GM18858 (cell line): ENCODE measurements around the gene SCD5.

Experiments used
- ATAC-seq: cut with Tn5 transposase; IDR thresholded peaks from one replicate; pipeline ENCODE4 v1.9.1; 2021; ENCODE audit not compliant: unreplicated experiment

The SCD5 gene

GRCh38 chr4:82643994-82644733 lies 154.4 kb downstream of the SCD5 start:
- no peak for ATAC-seq

- ATAC-seq, result no peak
Observed at GRCh38 chr4:82642331-82642730, 156.3 kb downstream of the SCD5 start.

GRCh38 chr4:82640540-82640939 lies 158.1 kb downstream of the SCD5 start:
- no peak for ATAC-seq

DNA sequence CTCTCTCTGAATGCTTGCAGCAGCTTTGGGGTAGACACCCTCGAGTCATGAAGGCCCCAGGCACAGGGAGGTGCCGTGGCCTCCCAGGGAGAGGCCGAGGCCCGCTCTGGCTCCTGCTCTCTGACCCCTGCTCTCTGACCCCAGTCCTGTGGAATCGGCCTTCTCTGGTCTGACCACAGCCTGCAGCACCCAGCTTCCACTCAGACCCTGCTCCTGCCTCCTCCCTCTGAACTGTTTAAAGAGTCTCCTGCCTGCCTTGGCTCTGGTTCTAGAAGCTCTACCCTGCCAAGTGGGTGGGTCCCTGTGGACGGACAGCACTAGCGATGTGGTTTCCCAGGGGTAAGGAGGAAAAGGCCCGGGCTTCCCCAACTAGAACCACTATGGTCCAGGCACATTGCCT lies 158.6 kb downstream of the SCD5 start:
- no peak for ATAC-seq

GRCh38 chr4:82638479-82638878 lies 160.1 kb downstream of the SCD5 start:
- ATAC-seq, result no peak

- no peak for ATAC-seq
Observed at GRCh38 chr4:82630079-82630478, 168.5 kb downstream of the SCD5 start.

- no peak for ATAC-seq
Observed at GRCh38 chr4:82629238-82630000, 169.2 kb downstream of the SCD5 start.

GRCh38 chr4:82626251-82626868 lies 172.2 kb downstream of the SCD5 start:
- ATAC-seq, result no peak

DNA sequence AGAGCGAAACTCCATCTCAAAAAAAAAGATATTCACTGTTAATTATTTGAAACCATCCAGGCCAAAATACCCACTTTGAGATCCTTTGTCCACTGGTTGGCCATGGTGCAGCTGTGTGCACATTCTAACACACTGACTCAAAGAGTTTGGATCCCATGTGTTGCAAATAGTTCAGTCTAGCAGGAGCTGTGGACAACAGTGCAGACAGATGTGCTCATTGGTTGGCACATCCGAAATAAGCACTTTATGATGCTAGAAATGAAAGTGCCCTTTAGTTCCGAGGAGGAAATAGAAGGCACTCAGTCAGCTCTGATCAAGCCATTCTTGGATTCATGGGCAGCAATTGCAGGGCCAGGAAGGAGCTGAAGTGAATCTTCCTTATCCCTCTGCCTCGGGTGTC lies 173.8 kb downstream of the SCD5 start:
- no peak for ATAC-seq

- ATAC-seq, result no peak
Observed at GRCh38 chr4:82623121-82623683, 175.4 kb downstream of the SCD5 start.

DNA sequence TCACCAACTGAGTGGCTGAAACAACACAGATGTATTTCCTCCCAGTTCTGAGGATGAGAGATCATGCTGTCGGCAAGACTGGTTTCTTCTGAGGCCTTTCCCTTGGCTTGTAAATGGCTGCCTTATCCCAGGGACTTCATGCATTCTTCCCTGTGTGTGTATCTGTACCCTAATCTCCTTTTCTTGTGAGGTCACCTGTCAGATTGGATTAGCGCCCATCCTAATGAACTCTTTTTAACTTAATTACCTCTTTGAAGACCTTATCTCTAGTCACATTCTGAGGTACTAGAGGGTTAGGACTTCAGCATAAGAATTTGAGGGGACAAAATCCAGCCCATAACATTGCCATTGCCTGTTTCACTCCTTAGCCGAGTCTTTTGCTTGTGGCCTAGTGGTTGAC lies 177.3 kb downstream of the SCD5 start:
- ATAC-seq, result no peak

DNA sequence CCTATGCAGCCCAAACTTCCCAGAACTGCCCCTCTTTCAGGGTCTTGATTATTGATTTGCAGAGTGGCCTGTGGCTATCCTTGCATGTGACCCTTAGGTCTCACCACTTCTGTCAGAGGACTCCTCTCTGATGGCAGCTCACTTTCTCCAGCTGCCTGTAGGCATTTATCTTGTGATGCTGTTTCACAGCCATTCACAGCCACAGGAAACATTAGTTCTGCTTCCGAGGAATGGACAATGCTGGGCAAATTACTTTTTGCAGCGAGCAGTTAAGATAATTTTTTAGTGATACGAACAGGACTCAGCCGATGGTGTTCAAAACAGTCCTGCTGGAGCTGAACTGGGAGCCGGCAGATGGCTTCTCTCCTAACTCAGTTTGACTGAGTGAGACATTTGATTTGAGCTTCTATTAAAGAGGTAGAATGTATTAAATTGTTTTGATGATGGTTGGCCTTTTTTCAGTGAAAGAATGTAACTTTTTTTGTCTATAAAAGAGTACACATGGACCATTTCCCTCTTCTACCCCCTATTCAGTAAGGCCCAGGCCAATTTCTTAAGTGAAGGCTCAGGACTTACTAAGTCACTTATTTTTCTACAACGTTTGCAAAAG lies 178.4 kb downstream of the SCD5 start:
- no peak for ATAC-seq

- ATAC-seq, result no peak
Observed at GRCh38 chr4:82618103-82618720, 180.4 kb downstream of the SCD5 start.

- no peak for ATAC-seq
Observed at GRCh38 chr4:82614838-82615449, 183.7 kb downstream of the SCD5 start.

- no peak for ATAC-seq
Observed at GRCh38 chr4:82613121-82613520, 185.5 kb downstream of the SCD5 start.

DNA sequence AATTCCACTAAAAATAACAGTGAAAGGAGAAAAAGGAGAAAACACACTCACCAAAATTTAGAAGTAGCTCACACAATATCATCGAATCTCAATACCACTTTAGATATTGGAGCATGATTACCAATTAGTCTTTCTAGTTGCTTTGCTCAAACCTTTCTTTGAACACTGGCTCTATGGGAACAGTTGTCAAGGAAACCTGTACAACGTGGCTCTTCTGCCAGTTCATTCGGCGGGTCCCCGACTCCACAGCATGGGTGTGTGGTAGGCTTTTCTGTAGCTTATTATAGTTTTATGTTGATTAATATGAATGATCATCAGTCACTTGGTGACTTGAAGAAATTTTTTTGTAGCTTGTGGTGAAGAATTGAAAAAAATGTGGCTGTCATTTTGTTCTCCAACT lies 186.6 kb downstream of the SCD5 start:
- ATAC-seq, result no peak

DNA sequence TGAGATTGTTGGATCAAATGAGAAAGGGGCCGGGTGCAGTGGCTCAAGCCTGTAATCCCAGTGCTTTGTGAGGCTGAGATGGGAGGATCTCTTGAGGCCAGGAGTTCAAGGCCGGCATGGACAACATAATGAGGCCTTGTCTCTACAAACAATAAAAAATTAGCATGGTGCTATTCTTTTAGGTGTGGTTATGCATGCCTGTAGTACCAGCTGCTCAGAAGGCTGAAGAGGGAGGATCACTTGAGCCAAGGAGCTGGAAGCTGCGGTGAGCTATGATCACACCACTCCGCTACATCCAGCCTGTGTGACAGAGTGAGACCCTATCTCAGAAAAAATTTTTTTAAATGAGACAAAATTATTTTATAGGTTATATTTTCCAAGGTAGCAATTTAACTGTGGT lies 187.1 kb downstream of the SCD5 start:
- no peak for ATAC-seq

DNA sequence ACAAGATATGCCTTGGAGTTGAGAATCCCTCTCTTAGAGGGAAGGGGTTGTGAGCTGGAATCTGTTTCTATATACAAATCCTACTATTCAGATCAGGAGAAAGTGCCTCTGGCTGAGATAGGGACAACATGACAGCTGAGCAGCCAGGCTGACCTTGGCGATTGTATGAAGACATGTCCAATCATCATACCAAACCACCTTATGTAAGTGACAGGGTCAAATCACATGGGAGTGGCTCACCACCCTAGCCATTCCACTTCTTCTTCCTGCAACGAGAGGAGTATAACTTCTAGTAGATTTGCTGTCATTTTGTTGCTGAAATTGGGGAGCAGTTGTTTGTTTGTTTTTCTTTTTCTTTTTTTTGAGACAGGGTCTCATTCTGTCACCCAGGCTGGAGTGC lies 188.6 kb downstream of the SCD5 start:
- ATAC-seq, result no peak

- no peak for ATAC-seq
Observed at GRCh38 chr4:82606622-82607021, 192.0 kb downstream of the SCD5 start.

- ATAC-seq, result no peak
Observed at GRCh38 chr4:82604522-82604921, 194.1 kb downstream of the SCD5 start.
